Measurements from ENCODE around the gene CADPS.
"Not testable (repeated sequence)": the region's sequence is repeated elsewhere in the genome, so short reads cannot be mapped to it uniquely, and the experiment has no call there.

Gene CADPS

DNA sequence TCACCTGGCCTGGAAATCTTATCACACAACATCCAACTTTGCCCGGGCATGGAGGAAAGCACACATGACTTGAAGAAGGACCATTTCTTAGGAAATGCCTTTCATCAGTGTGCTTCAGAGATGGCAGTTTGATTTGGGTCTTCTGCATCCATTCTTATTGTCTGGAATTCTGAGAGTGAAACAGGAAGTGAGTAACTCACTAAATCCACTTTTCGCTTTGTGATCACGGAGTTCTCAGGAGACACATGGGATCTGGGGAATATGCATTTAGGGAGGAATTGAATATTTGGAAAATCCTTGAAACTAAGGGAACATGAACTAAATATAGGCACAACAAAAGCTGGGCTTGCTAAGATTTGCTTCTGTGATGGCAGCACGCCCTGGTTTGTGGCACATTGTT, 289.4 kb downstream of the CADPS start:
- H3K27ac ChIP-seq: no peak overlapping the region
- TF ChIP-seq CTCF (IDR thresholded peaks at IDR 0.05) (no peak), ZFX (IDR thresholded peaks at IDR 0.05; ENCODE audit: borderline replicate concordance) (no peak)

DNA sequence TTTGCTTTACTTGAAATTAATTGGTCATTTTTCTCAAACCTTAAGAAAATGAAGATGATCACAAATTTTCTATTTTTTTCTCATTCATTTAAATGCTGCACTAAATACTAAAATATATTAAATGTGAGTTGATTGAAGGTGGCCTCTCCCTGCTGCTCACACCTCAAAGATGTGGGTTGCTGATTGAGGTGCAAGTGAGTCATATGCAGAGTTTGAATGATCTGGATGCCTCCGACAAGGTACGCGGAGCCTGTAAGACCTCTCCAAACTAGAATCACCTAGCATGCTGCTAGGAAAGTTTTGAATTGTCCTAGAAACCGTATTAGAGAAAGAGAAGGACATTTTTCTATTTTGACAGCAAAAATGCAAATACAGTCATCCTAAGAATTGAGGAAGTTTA, 290.6 kb downstream of the CADPS start:
- no peak overlapping the region for H3K27ac ChIP-seq
- TF ChIP-seq CTCF (IDR thresholded peaks at IDR 0.05): no peak
- TF ChIP-seq ZFX (IDR thresholded peaks at IDR 0.05; ENCODE audit: borderline replicate concordance): no peak

GRCh38 chr3:62582495-62583172, 292.6 kb downstream of the CADPS start:
- H3K27ac ChIP-seq: no peak overlapping the region
- no peak for TF ChIP-seq CTCF (IDR thresholded peaks at IDR 0.05)

DNA sequence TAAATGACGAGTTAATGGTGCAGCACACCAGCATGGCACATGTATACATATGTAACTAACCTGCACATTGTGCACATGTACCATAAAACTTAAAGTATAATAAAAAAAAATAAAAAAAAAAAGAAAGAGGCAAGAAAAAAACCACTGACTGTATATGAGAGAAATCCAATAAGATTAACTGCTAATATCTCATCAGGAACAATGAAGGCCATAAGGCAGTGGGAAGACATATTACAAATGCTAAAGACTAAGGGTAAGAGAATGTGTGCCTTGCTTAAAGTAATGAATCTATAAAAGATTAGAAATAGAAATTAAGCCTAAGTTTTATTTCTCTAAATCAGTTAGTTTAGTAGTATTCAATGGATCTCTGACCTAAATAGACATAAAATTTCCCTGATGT, 294.7 kb downstream of the CADPS start:
- not testable (repeated sequence) for H3K27ac ChIP-seq

- H3K27ac ChIP-seq: no peak overlapping the region
- TF ChIP-seq CTCF (IDR thresholded peaks at IDR 0.05) (no peak), ZFX (IDR thresholded peaks at IDR 0.05; ENCODE audit: borderline replicate concordance) (no peak)
These were observed 298.1 kb downstream of the CADPS start for GRCh38 chr3:62577153-62577552.

- no peak for TF ChIP-seq ZFX (IDR thresholded peaks at IDR 0.05; ENCODE audit: borderline replicate concordance)
- H3K27ac ChIP-seq: no peak overlapping the region
These were observed 300.8 kb downstream of the CADPS start for GRCh38 chr3:62574266-62574898.

GRCh38 chr3:62571916-62572315, 303.3 kb downstream of the CADPS start:
- H3K27ac ChIP-seq: no peak overlapping the region
- TF ChIP-seq CTCF (IDR thresholded peaks at IDR 0.05): no peak
- no peak for TF ChIP-seq ZFX (IDR thresholded peaks at IDR 0.05; ENCODE audit: borderline replicate concordance)

- no peak for TF ChIP-seq CTCF (IDR thresholded peaks at IDR 0.05)
- no peak for TF ChIP-seq ZFX (IDR thresholded peaks at IDR 0.05; ENCODE audit: borderline replicate concordance)
These were observed 304.3 kb downstream of the CADPS start for GRCh38 chr3:62570888-62571287.

More at GRCh38 chr3:62570888-62571287, 304.3 kb downstream of the CADPS start:
- H3K27ac ChIP-seq: no peak overlapping the region

Measured in 22Rv1 (cell line).